ENCODE data around the gene RPS6KL1.
"Not testable (repeated sequence)": the region's sequence is repeated elsewhere in the genome, so short reads cannot be mapped to it uniquely, and the experiment has no call there.

The RPS6KL1 gene

GRCh38 chr14:74935360-74935680 is 12.3 kb upstream of the RPS6KL1 start:
- Histone ChIP-seq H3K9ac (no peak overlapping the region), H3K27ac (no peak overlapping the region), H3K79me2 (ENCODE audit: insufficient read depth, low read depth) (no peaks in the 10 kb centered on the region), H3K4me1 (ENCODE audit: low read depth, poor library complexity, severe bottlenecking) (no peaks in the 10 kb centered on the region), H2AFZ (ENCODE audit: low read depth) (no peak overlapping the region), H3K27me3 (ENCODE audit: insufficient read depth, low read depth) (no peaks in the 10 kb centered on the region), H3K4me3 (IDR thresholded peaks at IDR 0.05; ENCODE audit: insufficient read depth, low read depth, low read length) (no peak overlapping the region), H4K20me1 (ENCODE audit: insufficient read depth) (no peaks in the 10 kb centered on the region), H3K36me3 (ENCODE audit: insufficient read depth) (no peaks in the 10 kb centered on the region), H3K4me2 (no peak overlapping the region)
- TF ChIP-seq CTCF (conservative IDR thresholded peaks at IDR 0.05; ENCODE audit: low read depth, low read length) = no peak

GRCh38 chr14:74934476-74935359 is 11.7 kb upstream of the RPS6KL1 start:
- no peaks in the 10 kb centered on the region for H3K36me3 ChIP-seq (ENCODE audit: insufficient read depth)
- H3K27ac ChIP-seq = no peak overlapping the region
- H3K27me3 ChIP-seq (ENCODE audit: insufficient read depth, low read depth) = no peaks in the 10 kb centered on the region
- H3K9ac ChIP-seq = no peak overlapping the region
- H3K4me3 ChIP-seq (IDR thresholded peaks at IDR 0.05; ENCODE audit: insufficient read depth, low read depth, low read length) = no peak overlapping the region
- no peak overlapping the region for H2AFZ ChIP-seq (ENCODE audit: low read depth)
- H4K20me1 ChIP-seq (ENCODE audit: insufficient read depth) = no peaks in the 10 kb centered on the region
- H3K79me2 ChIP-seq (ENCODE audit: insufficient read depth, low read depth) = no peaks in the 10 kb centered on the region
- TF ChIP-seq CTCF (conservative IDR thresholded peaks at IDR 0.05; ENCODE audit: low read depth, low read length) = no peak
- no peak overlapping the region for H3K4me2 ChIP-seq
- no peaks in the 10 kb centered on the region for H3K4me1 ChIP-seq (ENCODE audit: low read depth, poor library complexity, severe bottlenecking)

- Histone ChIP-seq H2AFZ (ENCODE audit: low read depth) (no peak overlapping the region), H3K4me3 (IDR thresholded peaks at IDR 0.05; ENCODE audit: insufficient read depth, low read depth, low read length) (no peak overlapping the region), H3K4me2 (no peak overlapping the region)
Measured at GRCh38 chr14:74934041-74934440, 11.0 kb upstream of the RPS6KL1 start.

GRCh38 chr14:74932936-74933335 is 9.9 kb upstream of the RPS6KL1 start:
- not testable (repeated sequence) for H3K27ac ChIP-seq; H3K4me2 ChIP-seq; H2AFZ ChIP-seq (ENCODE audit: low read depth); H3K36me3 ChIP-seq (ENCODE audit: insufficient read depth); H3K9ac ChIP-seq; H3K4me1 ChIP-seq (ENCODE audit: low read depth, poor library complexity, severe bottlenecking); H4K20me1 ChIP-seq (ENCODE audit: insufficient read depth); H3K79me2 ChIP-seq (ENCODE audit: insufficient read depth, low read depth); H3K4me3 ChIP-seq (IDR thresholded peaks at IDR 0.05; ENCODE audit: insufficient read depth, low read depth, low read length); H3K27me3 ChIP-seq (ENCODE audit: insufficient read depth, low read depth)

More at GRCh38 chr14:74934041-74934440, 11.0 kb upstream of the RPS6KL1 start:
- no peaks in the 10 kb centered on the region for H3K27me3 ChIP-seq (ENCODE audit: insufficient read depth, low read depth)
- no peaks in the 10 kb centered on the region for H3K4me1 ChIP-seq (ENCODE audit: low read depth, poor library complexity, severe bottlenecking)
- no peaks in the 10 kb centered on the region for H4K20me1 ChIP-seq (ENCODE audit: insufficient read depth)
- TF ChIP-seq CTCF (conservative IDR thresholded peaks at IDR 0.05; ENCODE audit: low read depth, low read length) = no peak
- no peaks in the 10 kb centered on the region for H3K79me2 ChIP-seq (ENCODE audit: insufficient read depth, low read depth)
- no peaks in the 10 kb centered on the region for H3K36me3 ChIP-seq (ENCODE audit: insufficient read depth)
- no peak overlapping the region for H3K27ac ChIP-seq
- no peak overlapping the region for H3K9ac ChIP-seq

GRCh38 chr14:74932401-74932901 is 9.4 kb upstream of the RPS6KL1 start:
- H3K27ac ChIP-seq = no peak overlapping the region
- no peak overlapping the region for H2AFZ ChIP-seq (ENCODE audit: low read depth)
- H4K20me1 ChIP-seq (ENCODE audit: insufficient read depth) = no peaks in the 10 kb centered on the region
- TF ChIP-seq CTCF (conservative IDR thresholded peaks at IDR 0.05; ENCODE audit: low read depth, low read length) = no peak
- H3K79me2 ChIP-seq (ENCODE audit: insufficient read depth, low read depth) = no peaks in the 10 kb centered on the region
- no peaks in the 10 kb centered on the region for H3K4me1 ChIP-seq (ENCODE audit: low read depth, poor library complexity, severe bottlenecking)
- H3K4me3 ChIP-seq (IDR thresholded peaks at IDR 0.05; ENCODE audit: insufficient read depth, low read depth, low read length) = no peak overlapping the region
- H3K9ac ChIP-seq = no peak overlapping the region
- no peaks in the 10 kb centered on the region for H3K27me3 ChIP-seq (ENCODE audit: insufficient read depth, low read depth)
- no peaks in the 10 kb centered on the region for H3K36me3 ChIP-seq (ENCODE audit: insufficient read depth)
- H3K4me2 ChIP-seq = no peak overlapping the region

- H3K27me3 ChIP-seq (ENCODE audit: insufficient read depth, low read depth); H2AFZ ChIP-seq (ENCODE audit: low read depth); H3K36me3 ChIP-seq (ENCODE audit: insufficient read depth); H3K4me2 ChIP-seq; H3K4me3 ChIP-seq (IDR thresholded peaks at IDR 0.05; ENCODE audit: insufficient read depth, low read depth, low read length); H3K79me2 ChIP-seq (ENCODE audit: insufficient read depth, low read depth); H3K9ac ChIP-seq; H3K27ac ChIP-seq; H3K4me1 ChIP-seq (ENCODE audit: low read depth, poor library complexity, severe bottlenecking); H4K20me1 ChIP-seq (ENCODE audit: insufficient read depth): not testable (repeated sequence)
Measured at GRCh38 chr14:74931744-74932143, 8.7 kb upstream of the RPS6KL1 start.
